Keratinocyte (primary cell): ENCODE measurements around the gene MAML2. TPM values are rescaled to one million over a fixed set of nuclear protein-coding genes. Genes with fewer than 3 reads are reported as not detected.

ENCODE experiments used
- DNase-seq: peaks from one replicate; pipeline ENCODE4 v3.0.0-alpha.2; 2011; ENCODE audit warnings: low read depth, missing footprints, low spot score
- FAIRE-seq: peaks from 2 replicates; lab custom pipeline; 2011; peaks lifted over from hg19 to GRCh38; lab: Jason Lieb, UNC
- H2AFZ ChIP-seq: 2 replicates; pipeline ENCODE4 v1.6.0; 2012; ENCODE audit warnings: low read length, control low read depth, inconsistent platforms; ENCODE audit not compliant: control insufficient read depth
- H3K27ac ChIP-seq: 2 replicates; pipeline ENCODE4 v1.5.1; 2011; ENCODE audit warnings: low read length; ENCODE audit not compliant: control insufficient read depth, insufficient read depth
- H3K27me3 ChIP-seq: 3 replicates; pipeline ENCODE4 v1.6.0; 2011; ENCODE audit warnings: low read length; ENCODE audit not compliant: control insufficient read depth, insufficient read depth; ENCODE audit errors: extremely low read depth
- H3K36me3 ChIP-seq, 2 experiments: 2 replicates in 1 of 2; 3 replicates in 1 of 2; pipeline ENCODE4 v1.5.1; 2011; ENCODE audit warnings: low read length in 2 of 2, mild to moderate bottlenecking in 1 of 2; ENCODE audit not compliant: control insufficient read depth in 2 of 2, insufficient read depth in 2 of 2; ENCODE audit errors: extremely low read depth in 1 of 2
- H3K4me1 ChIP-seq: 3 replicates; pipeline ENCODE4 v1.5.1; 2011; ENCODE audit warnings: low read length; ENCODE audit not compliant: control insufficient read depth, insufficient read depth; ENCODE audit errors: extremely low read depth
- H3K4me2 ChIP-seq: 3 replicates; pipeline ENCODE4 v1.6.0; 2011; ENCODE audit warnings: low read depth, low read length; ENCODE audit not compliant: control insufficient read depth, insufficient read depth; ENCODE audit errors: extremely low read depth
- H3K4me3 ChIP-seq, 3 experiments: fragments of 200-600 bp in 1 of 3; sonication (generic) in 1 of 3; 2 replicates in 2 of 3; 3 replicates in 1 of 3; pipeline ENCODE4 v1.5.1; 2011 to 2016; ENCODE audit warnings: low read length in 3 of 3, mild to moderate bottlenecking in 3 of 3, control low read depth in 2 of 3, inconsistent platforms in 1 of 3, low read depth in 1 of 3, mixed read lengths in 1 of 3, mixed run types in 1 of 3, moderate library complexity in 1 of 3; ENCODE audit not compliant: control insufficient read depth in 2 of 3, insufficient read depth in 2 of 3; ENCODE audit errors: extremely low read depth in 1 of 3
- H3K79me2 ChIP-seq: 2 replicates; pipeline ENCODE4 v1.6.0; 2012; ENCODE audit warnings: low read length; ENCODE audit not compliant: control insufficient read depth, insufficient read depth
- H3K9ac ChIP-seq: 3 replicates; pipeline ENCODE4 v1.6.0; 2011; ENCODE audit warnings: low read length; ENCODE audit not compliant: control insufficient read depth, insufficient read depth; ENCODE audit errors: extremely low read depth
- H3K9me1 ChIP-seq: 3 replicates; pipeline ENCODE4 v1.6.0; 2011; ENCODE audit warnings: low read length; ENCODE audit not compliant: control insufficient read depth, insufficient read depth; ENCODE audit errors: extremely low read depth
- H3K9me3 ChIP-seq: 2 replicates; pipeline ENCODE4 v1.5.1; 2012; ENCODE audit warnings: low read depth, low read length; ENCODE audit not compliant: control insufficient read depth
- H4K20me1 ChIP-seq: 3 replicates; pipeline ENCODE4 v1.6.0; 2011; ENCODE audit warnings: low read length; ENCODE audit not compliant: control insufficient read depth, insufficient read depth; ENCODE audit errors: extremely low read depth
- EZH2 ChIP-seq: IDR thresholded peaks from one replicate; pipeline ENCODE4 v1.6.1; 2012; ENCODE audit warnings: inconsistent platforms, mild to moderate bottlenecking, low read length, moderate library complexity
- dilution Hi-C: fragments of 300-500 bp; cut with MboI; formaldehyde crosslinking; loops from one replicate; pipeline ENCODE4 v1.7.0; 2020; ENCODE audit warnings: low sequenced_read_pairs; ENCODE audit not compliant: extremely low pct_ligation_motif_present
- polyA plus RNA-seq, 5 experiments: library from polyadenylated mRNA; depleted of rRNA in 3 of 5; stranded (reverse) in 3 of 5; stranded (forward) in 1 of 5; unstranded in 1 of 5; fragments of >200 nt; gene quantifications; 1 replicate in 1 of 5; 2 replicates in 3 of 5; 3 replicates in 1 of 5; pipeline versions ENCODE4 v1.2.1 to v1.2.3, GENCODE V29; 2011 to 2012; ENCODE audit warnings: missing spikeins in 2 of 5, low read depth in 1 of 5, low replicate concordance in 1 of 5
- TF ChIP-seq, protein P1 (sequence below), 3 experiments: IDR thresholded peaks in 1 of 3; conservative IDR thresholded peaks in 1 of 3; optimal IDR thresholded peaks in 1 of 3; 2 replicates in 2 of 3; 3 replicates in 1 of 3; pipeline versions ENCODE3 to v1.5.1; 2011; ENCODE audit warnings: low read length in 3 of 3, mild to moderate bottlenecking in 3 of 3, moderate library complexity in 2 of 3, control low read depth in 1 of 3, inconsistent platforms in 1 of 3; ENCODE audit not compliant: insufficient read depth in 2 of 3; ENCODE audit errors: extremely low read depth in 1 of 3

MAML2 gene
- polyA plus RNA-seq, 1 donor (not counting 4 experiments of a cell fraction or from before 2014, with no cell fraction given): 4.2 TPM

DNA sequence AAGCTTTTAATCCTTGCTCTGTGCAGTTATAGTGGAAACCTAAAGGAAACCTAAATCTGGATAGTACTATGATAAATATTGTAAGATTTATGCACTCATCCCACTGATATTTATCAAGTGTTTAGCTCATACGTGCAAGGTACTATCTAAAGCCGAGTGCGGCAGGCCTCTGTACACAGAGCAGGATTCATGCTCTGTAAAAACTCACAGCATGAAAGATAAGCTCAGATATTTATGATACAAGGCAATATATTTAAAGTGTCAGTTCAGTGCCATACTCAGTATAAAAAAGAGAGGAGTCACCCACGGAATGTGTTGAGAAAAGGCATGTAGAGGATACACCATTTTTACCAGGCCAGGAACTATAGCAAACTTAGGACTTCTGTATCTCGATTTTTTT, 66.2 kb downstream of the MAML2 start:
- DNase-seq (no peak), FAIRE-seq (no peak)
- no peak overlapping the region for H3K27ac ChIP-seq
- H3K4me3 ChIP-seq: no peak overlapping the region
- H3K9me1 ChIP-seq: no peaks in the 10 kb centered on the region
- no peaks in the 10 kb centered on the region for H4K20me1 ChIP-seq
- H3K36me3 ChIP-seq: no peaks in the 10 kb centered on the region
- H3K9me3 ChIP-seq: no peaks in the 10 kb centered on the region
- dilution Hi-C loops: loop anchor here (5.0 kb wide), 1 partner anchor 60 kb away; no protein-coding TSS in a partner anchor
- no peak for TF ChIP-seq EZH2
- TF ChIP-seq, protein P1, sequence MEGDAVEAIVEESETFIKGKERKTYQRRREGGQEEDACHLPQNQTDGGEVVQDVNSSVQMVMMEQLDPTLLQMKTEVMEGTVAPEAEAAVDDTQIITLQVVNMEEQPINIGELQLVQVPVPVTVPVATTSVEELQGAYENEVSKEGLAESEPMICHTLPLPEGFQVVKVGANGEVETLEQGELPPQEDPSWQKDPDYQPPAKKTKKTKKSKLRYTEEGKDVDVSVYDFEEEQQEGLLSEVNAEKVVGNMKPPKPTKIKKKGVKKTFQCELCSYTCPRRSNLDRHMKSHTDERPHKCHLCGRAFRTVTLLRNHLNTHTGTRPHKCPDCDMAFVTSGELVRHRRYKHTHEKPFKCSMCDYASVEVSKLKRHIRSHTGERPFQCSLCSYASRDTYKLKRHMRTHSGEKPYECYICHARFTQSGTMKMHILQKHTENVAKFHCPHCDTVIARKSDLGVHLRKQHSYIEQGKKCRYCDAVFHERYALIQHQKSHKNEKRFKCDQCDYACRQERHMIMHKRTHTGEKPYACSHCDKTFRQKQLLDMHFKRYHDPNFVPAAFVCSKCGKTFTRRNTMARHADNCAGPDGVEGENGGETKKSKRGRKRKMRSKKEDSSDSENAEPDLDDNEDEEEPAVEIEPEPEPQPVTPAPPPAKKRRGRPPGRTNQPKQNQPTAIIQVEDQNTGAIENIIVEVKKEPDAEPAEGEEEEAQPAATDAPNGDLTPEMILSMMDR (optimal IDR thresholded peaks at IDR 0.05 in 1 of 3, IDR thresholded peaks at IDR 0.05 in 1 of 3, conservative IDR thresholded peaks at IDR 0.05 in 1 of 3; ENCODE audit: extremely low read depth in 1 of 3, insufficient read depth in 2 of 3, low read length in 3 of 3): no peak
- no peak overlapping the region for H3K4me2 ChIP-seq
- peaks cover 41% of the 10 kb centered on the region for H3K4me1 ChIP-seq
- peaks cover 2% of the 10 kb centered on the region for H3K79me2 ChIP-seq
- no peaks in the 10 kb centered on the region for H3K27me3 ChIP-seq
- no peak overlapping the region for H2AFZ ChIP-seq
- H3K9ac ChIP-seq: no peak overlapping the region

DNA sequence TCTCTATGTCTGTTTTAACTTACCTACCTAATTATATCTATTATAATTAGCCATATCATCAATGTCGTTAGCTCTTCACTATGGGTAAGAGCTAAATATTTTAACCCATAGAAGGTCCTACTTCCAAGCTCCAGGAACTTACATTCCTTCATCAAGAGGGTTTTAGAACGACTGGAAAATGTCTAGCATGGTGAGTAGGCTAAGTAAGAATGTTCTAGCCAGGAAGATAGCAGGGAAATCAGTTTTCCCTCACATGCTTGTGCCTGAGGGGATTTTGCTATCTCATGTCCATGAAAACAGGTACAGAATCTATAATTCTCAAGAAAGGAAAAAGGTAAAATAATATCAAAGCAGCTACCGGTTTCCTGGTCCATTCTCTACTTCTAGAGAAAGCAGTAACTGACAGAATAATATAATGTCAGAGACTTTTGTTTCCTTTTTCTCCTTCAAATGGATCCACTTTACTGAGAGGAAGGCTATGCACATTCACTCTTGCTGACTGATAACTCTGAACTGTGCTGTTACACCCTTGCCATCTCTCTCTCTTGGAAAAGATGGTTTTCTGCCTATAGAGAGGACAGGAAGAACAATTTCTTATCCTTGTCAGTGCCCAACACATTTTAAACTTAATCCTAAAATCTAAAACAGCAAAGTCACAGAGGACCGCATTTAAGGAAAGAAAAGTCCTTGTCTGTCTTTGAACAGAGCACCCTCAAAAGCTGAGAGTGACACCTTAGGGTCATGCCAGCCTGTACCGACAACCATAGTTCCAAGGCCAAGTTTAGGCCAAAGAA, 67.0 kb downstream of the MAML2 start:
- Histone ChIP-seq H3K9ac (no peak overlapping the region), H3K9me1 (no peaks in the 10 kb centered on the region), H3K4me3 (no peak overlapping the region), H3K9me3 (no peaks in the 10 kb centered on the region), H3K79me2 (peaks cover 2% of the 10 kb centered on the region), H3K27me3 (no peaks in the 10 kb centered on the region), H3K36me3 (no peaks in the 10 kb centered on the region), H3K4me2 (peak overlapping the region; percentile 0), H3K27ac (no peak overlapping the region), H2AFZ (no peak overlapping the region), H3K4me1 (peaks cover 41% of the 10 kb centered on the region), H4K20me1 (no peaks in the 10 kb centered on the region)
- DNase-seq (no peak), FAIRE-seq (no peak)
- no peak for TF ChIP-seq EZH2
- TF ChIP-seq, protein P1 (optimal IDR thresholded peaks at IDR 0.05 in 1 of 3, IDR thresholded peaks at IDR 0.05 in 1 of 3, conservative IDR thresholded peaks at IDR 0.05 in 1 of 3; ENCODE audit: extremely low read depth in 1 of 3, insufficient read depth in 2 of 3, low read length in 3 of 3): no peak
- dilution Hi-C loops: loop anchor here (5.0 kb wide), 1 partner anchor 59 kb away; no protein-coding TSS in a partner anchor
